Upper lobe of left lung (tissue), 6 donors: Measurements from ENCODE around the gene E2F8. TPM values are rescaled to one million over a fixed set of nuclear protein-coding genes. Genes with fewer than 3 reads are reported as not detected.

ENCODE experiments used
- ATAC-seq, 2 donors: fragments of 200-7000 bp; cut with Tn5 transposase; one replicate each; pipeline ENCODE4 v1.9.1; 2022; ENCODE audit warnings: mild to moderate bottlenecking in 2 of 2, moderate library complexity in 2 of 2; ENCODE audit not compliant: low FRiP score in 2 of 2
- DNase-seq, 2 donors: peaks; one replicate each; pipeline ENCODE4 v3.0.0-alpha.2; 2019 to 2020
- H3K27ac ChIP-seq, 4 donors: fragments of 200-600 bp; sonication (generic); one replicate each; pipeline ENCODE4 v1.5.1; 2016 to 2019
- H3K27me3 ChIP-seq, 4 donors: fragments of 200-600 bp; sonication (generic); one replicate each; pipeline ENCODE4 v1.5.1; 2017 to 2019
- H3K36me3 ChIP-seq, 4 donors: fragments of 200-600 bp; sonication (generic); one replicate each; pipeline ENCODE4 v1.5.1; 2016 to 2019
- H3K4me1 ChIP-seq, 4 donors: fragments of 200-600 bp; sonication (generic); one replicate each; pipeline ENCODE4 v1.5.1; 2018 to 2019
- H3K4me3 ChIP-seq, 4 donors: fragments of 200-600 bp; sonication (generic); one replicate each; pipeline ENCODE4 v1.5.1; 2017 to 2019; ENCODE audit warnings: mild to moderate bottlenecking in 2 of 4, moderate library complexity in 1 of 4
- H3K9me3 ChIP-seq, 4 donors: fragments of 200-600 bp; sonication (generic); one replicate each; pipeline ENCODE4 v1.5.1; 2018 to 2019
- CTCF ChIP-seq, 6 experiments: fragments of 450-650 bp in 4 of 6; fragments of 200-600 bp in 2 of 6; sonication (generic) in 2 of 6; IDR thresholded peaks; one replicate each; pipeline ENCODE4 v1.5.1; 2016 to 2019; ENCODE audit warnings: antibody characterized with exemption in 6 of 6
- EP300 ChIP-seq, 4 donors: sonication (generic); formaldehyde crosslinking; IDR thresholded peaks; one replicate each; pipeline ENCODE4 v1.5.1; 2017; ENCODE audit warnings: antibody characterized with exemption in 4 of 4, control low read depth in 2 of 4
- POLR2A ChIP-seq, 4 donors: fragments of 450-650 bp; IDR thresholded peaks; one replicate each; pipeline ENCODE4 v1.5.1; 2016 to 2017; ENCODE audit warnings: antibody characterized with exemption in 4 of 4, mild to moderate bottlenecking in 2 of 4
- POLR2AphosphoS5 ChIP-seq, 2 donors: sonication (generic); formaldehyde crosslinking; IDR thresholded peaks; one replicate each; pipeline ENCODE4 v1.5.1; 2017; ENCODE audit warnings: antibody characterized with exemption in 2 of 2
- WGBS, 2 donors: methylation state at CpG; one replicate each; pipeline ENCODE4 v1.1.5; 2017 to 2018; 5-methylcytosine and 5-hydroxymethylcytosine counted together
- total RNA-seq, 6 donors: library from RNA; depleted of rRNA in 4 of 6; stranded (reverse); fragments of >200 nt in 4 of 6; gene quantifications; one replicate each; pipeline versions ENCODE4 v1.1.0 to v1.2.1, GENCODE V29; 2016 to 2021
- donor health status: DM: no; HTN: no; CAD: no; lungs with moderate emphysema.
- donor health status: DM: no; HTN: yes; CAD: no; lungs with severe emphysema.

The E2F8 gene
- total RNA-seq, 6 donors from 2014 or later: 0.40 to 1.6 (median 1.1) TPM

DNA sequence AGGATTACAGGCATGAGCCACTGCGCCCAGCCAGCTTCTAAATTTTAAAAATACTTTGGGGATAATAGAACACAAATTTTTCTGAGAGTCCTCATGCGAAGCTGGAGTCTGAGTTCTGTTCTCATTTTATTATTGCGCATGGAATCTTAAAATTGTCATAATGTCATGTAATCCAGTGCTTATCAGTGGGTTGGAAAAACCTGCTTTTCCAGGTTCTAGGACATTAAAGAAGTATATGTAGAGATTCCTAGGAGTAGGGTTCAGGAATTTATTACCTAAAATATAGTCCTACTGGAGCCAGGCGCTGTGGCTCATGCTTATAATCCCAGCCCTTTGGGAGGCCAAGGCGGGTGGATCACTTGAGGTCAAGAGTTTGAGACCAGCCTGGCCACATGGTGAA, 4.6 kb upstream of the E2F8 start:
- ATAC-seq (no peak), DNase-seq (no peak)
- Histone ChIP-seq H3K36me3 (no peaks in the 10 kb centered on the region), H3K4me3 (no peak overlapping the region), H3K9me3 (no peaks in the 10 kb centered on the region), H3K27ac (no peak overlapping the region), H3K4me1 (peaks cover 23 to 42% (median 28%) of the 10 kb centered on the region in 4 donors), H3K27me3 (peaks cover 0 to 19% (median 13%) of the 10 kb centered on the region in 4 donors)
- TF ChIP-seq EP300 (IDR thresholded peaks at IDR 0.05): no peak
- no peak for TF ChIP-seq CTCF (IDR thresholded peaks at IDR 0.05)
- TF ChIP-seq POLR2AphosphoS5 (IDR thresholded peaks at IDR 0.05): no peak
- no peak for TF ChIP-seq POLR2A (IDR thresholded peaks at IDR 0.05)
- 76 to 95% methylated on average over 5 of the region's 5 CpGs for WGBS, 2 donors

GRCh38 chr11:19244621-19245020, 3.9 kb upstream of the E2F8 start:
- ATAC-seq (no peak), DNase-seq (no peak)
- WGBS, 2 donors: 58 to 60% methylated on average over 1 to 2 of the region's 2 CpGs
- no peaks in the 10 kb centered on the region for H3K36me3 ChIP-seq
- H3K9me3 ChIP-seq: no peaks in the 10 kb centered on the region
- H3K27ac ChIP-seq: peak overlapping the region in 1 of 4 donors; percentile 3
- H3K27me3 ChIP-seq: peaks cover 0 to 22% (median 13%) of the 10 kb centered on the region in 4 donors
- TF ChIP-seq POLR2AphosphoS5 (IDR thresholded peaks at IDR 0.05) (no peak), EP300 (IDR thresholded peaks at IDR 0.05) (no peak), CTCF (IDR thresholded peaks at IDR 0.05) (no peak), POLR2A (IDR thresholded peaks at IDR 0.05) (no peak)
- peaks cover 27 to 46% (median 30%) of the 10 kb centered on the region in 4 donors for H3K4me1 ChIP-seq
- H3K4me3 ChIP-seq: no peak overlapping the region

- H3K4me1 ChIP-seq: peaks cover 27 to 46% (median 30%) of the 10 kb centered on the region in 4 donors
- H3K9me3 ChIP-seq: no peaks in the 10 kb centered on the region
- TF ChIP-seq POLR2AphosphoS5 (IDR thresholded peaks at IDR 0.05) (peak in 1 of 2 donors; percentile 35), EP300 (IDR thresholded peaks at IDR 0.05) (no peak)
- H3K27ac ChIP-seq: no peak overlapping the region
- no peak overlapping the region for H3K4me3 ChIP-seq
- no peaks in the 10 kb centered on the region for H3K36me3 ChIP-seq
- ATAC-seq (no peak), DNase-seq (peak in 1 of 2 donors; percentile 67)
- H3K27me3 ChIP-seq: peaks cover 0 to 22% (median 13%) of the 10 kb centered on the region in 4 donors
- WGBS, 2 donors: 41 to 61% methylated on average over 6 of the region's 6 CpGs
Measured at GRCh38 chr11:19244084-19244483, 3.3 kb upstream of the E2F8 start.

- DNase-seq (no peak), ATAC-seq (no peak)
- Histone ChIP-seq H3K9me3 (no peaks in the 10 kb centered on the region), H3K36me3 (no peaks in the 10 kb centered on the region), H3K4me1 (peaks cover 27 to 46% (median 30%) of the 10 kb centered on the region in 4 donors), H3K27ac (no peak overlapping the region), H3K4me3 (no peak overlapping the region), H3K27me3 (peaks cover 0 to 22% (median 13%) of the 10 kb centered on the region in 4 donors)
- no peak for TF ChIP-seq POLR2AphosphoS5 (IDR thresholded peaks at IDR 0.05)
- TF ChIP-seq EP300 (IDR thresholded peaks at IDR 0.05): no peak
- TF ChIP-seq POLR2A (IDR thresholded peaks at IDR 0.05): no peak
- no peak for TF ChIP-seq CTCF (IDR thresholded peaks at IDR 0.05)
Measured at GRCh38 chr11:19243613-19244012, 2.9 kb upstream of the E2F8 start.

GRCh38 chr11:19243143-19243542, 2.4 kb upstream of the E2F8 start:
- H3K27ac ChIP-seq: no peak overlapping the region
- no peak for DNase-seq
- ATAC-seq: no peak
- H3K27me3 ChIP-seq: peaks cover 0 to 22% (median 13%) of the 10 kb centered on the region in 4 donors
- whole genome bisulfite sequencing, 2 donors: 65 to 89% methylated on average over 5 of the region's 5 CpGs
- no peak overlapping the region for H3K4me3 ChIP-seq
- TF ChIP-seq POLR2AphosphoS5 (IDR thresholded peaks at IDR 0.05) (no peak), EP300 (IDR thresholded peaks at IDR 0.05) (no peak), CTCF (IDR thresholded peaks at IDR 0.05) (no peak), POLR2A (IDR thresholded peaks at IDR 0.05) (no peak)
- no peaks in the 10 kb centered on the region for H3K36me3 ChIP-seq
- H3K9me3 ChIP-seq: no peaks in the 10 kb centered on the region
- peaks cover 27 to 46% (median 30%) of the 10 kb centered on the region in 4 donors for H3K4me1 ChIP-seq
